A549 (cell line): ENCODE data around the gene FBXL7. TPM values are rescaled to one million over a fixed set of nuclear protein-coding genes. Genes with fewer than 3 reads are reported as not detected.

ENCODE experiments used
- ATAC-seq, 2 experiments: fragments of 200-7000 bp in 1 of 2; fragments of >200 bp in 1 of 2; cut with Nextera tagmentation in 1 of 2; cut with Tn5 transposase in 1 of 2; 3 replicates each; pipeline versions ENCODE4 v1.8.0 to v1.9.1; 2018 to 2020; ENCODE audit warnings: mild to moderate bottlenecking in 1 of 2, moderate library complexity in 1 of 2
- CTCF ChIA-PET: fragments of 300-600 bp; sonication (Branson Sonifier 250); formaldehyde crosslinking; extraction: SDS; loops from one replicate; lab custom pipeline; 2021; ENCODE audit warnings: antibody characterized with exemption, inconsistent platforms; lab: Yijun Ruan, JAX
- POLR2A ChIA-PET: fragments of 350-600 bp; formaldehyde crosslinking; extraction: SDS; loops from one replicate; lab custom pipeline; 2021; ENCODE audit warnings: antibody characterized with exemption, inconsistent platforms; lab: Yijun Ruan, JAX
- DNase-seq, 2 experiments: peaks; one replicate each; pipeline versions ENCODE4 v3.0.0 to v3.0.0-alpha.2; 2011 to 2016; ENCODE audit warnings: low read depth in 1 of 2, low spot score in 1 of 2
- FAIRE-seq: peaks from 2 replicates; lab custom pipeline; 2011; peaks lifted over from hg19 to GRCh38; lab: Jason Lieb, UNC
- H3K27ac ChIP-seq, 2 experiments: fragments of >200 bp; sonication (Bioruptor Twin); formaldehyde crosslinking; 3 replicates each; pipeline ENCODE4 v1.5.1; 2016 to 2017
- H3K4me1 ChIP-seq: fragments of >200 bp; sonication (Bioruptor Twin); formaldehyde crosslinking; 3 replicates; pipeline ENCODE4 v1.6.1; 2016
- H3K4me2 ChIP-seq: fragments of >200 bp; sonication (Bioruptor Twin); formaldehyde crosslinking; 3 replicates; pipeline ENCODE4 v1.6.1; 2016
- H3K4me3 ChIP-seq: fragments of >200 bp; sonication (Bioruptor Twin); formaldehyde crosslinking; 3 replicates; pipeline ENCODE4 v1.5.1; 2016
- H3K9me3 ChIP-seq: fragments of >200 bp; sonication (Bioruptor Twin); formaldehyde crosslinking; 3 replicates; pipeline ENCODE4 v1.6.1; 2016
- BHLHE40 ChIP-seq: IDR thresholded peaks from 2 replicates; pipeline ENCODE4 v1.6.1; 2012; ENCODE audit warnings: low read depth, low read length, inconsistent platforms
- CBX2 ChIP-seq: fragments of 200-600 bp; sonication (generic); IDR thresholded peaks from 2 replicates; pipeline ENCODE4 v1.6.1; 2016; ENCODE audit warnings: low read depth, mild to moderate bottlenecking, borderline replicate concordance
- CEBPB ChIP-seq, 2 experiments: fragments of >200 bp in 1 of 2; sonication (Bioruptor Twin) in 1 of 2; formaldehyde crosslinking in 1 of 2; IDR thresholded peaks; 2 replicates each; pipeline ENCODE4 v1.6.1; 2012 to 2016
- CHD2 ChIP-seq: fragments of 150-350 bp; IDR thresholded peaks from 2 replicates; pipeline ENCODE4 v1.6.1; 2014; ENCODE audit warnings: low read length; ENCODE audit not compliant: partially characterized antibody
- EHMT2 ChIP-seq: fragments of 200-600 bp; sonication (generic); IDR thresholded peaks from 2 replicates; pipeline ENCODE4 v1.6.1; 2016; ENCODE audit warnings: antibody characterized with exemption, low read depth, mild to moderate bottlenecking, moderate library complexity
- EP300 ChIP-seq, 2 experiments: fragments of >200 bp; sonication (Bioruptor Twin); formaldehyde crosslinking; IDR thresholded peaks; 2 replicates in 1 of 2; 3 replicates in 1 of 2; pipeline ENCODE4 v1.6.1; 2016 to 2017
- ESRRA ChIP-seq: fragments of 150-350 bp; IDR thresholded peaks from 2 replicates; pipeline ENCODE4 v1.6.1; 2014; ENCODE audit warnings: mild to moderate bottlenecking, low read length, borderline replicate concordance
- FOSB ChIP-seq: fragments of 250-450 bp; sonication (Bioruptor Pico); IDR thresholded peaks from 2 replicates; pipeline ENCODE4 v1.5.0; 2020; ENCODE audit warnings: mild to moderate bottlenecking, moderate library complexity
- FOSL2 ChIP-seq, 2 experiments: fragments of 450-650 bp in 1 of 2; fragments of >200 bp in 1 of 2; sonication (Bioruptor Twin) in 1 of 2; formaldehyde crosslinking; IDR thresholded peaks; 2 replicates each; pipeline versions ENCODE4 v1.5.0 to v1.6.1; 2016 to 2020; ENCODE audit warnings: mild to moderate bottlenecking in 1 of 2, moderate library complexity in 1 of 2
- FOXS1 ChIP-seq: fragments of 250-450 bp; sonication (Bioruptor Pico); IDR thresholded peaks from 2 replicates; pipeline ENCODE4 v1.5.0; 2020; ENCODE audit warnings: mild to moderate bottlenecking, moderate library complexity
- HDAC2 ChIP-seq: fragments of 200-600 bp; sonication (generic); IDR thresholded peaks from 2 replicates; pipeline ENCODE4 v1.6.1; 2016
- HEYL ChIP-seq: fragments of 250-450 bp; sonication (Bioruptor Pico); IDR thresholded peaks from 2 replicates; pipeline ENCODE4 v1.8.0; 2021; ENCODE audit warnings: mild to moderate bottlenecking, moderate library complexity
- HOXA7 ChIP-seq: fragments of 250-450 bp; sonication (Bioruptor Pico); IDR thresholded peaks from 2 replicates; pipeline ENCODE4 v1.5.0; 2020; ENCODE audit warnings: mild to moderate bottlenecking, moderate library complexity
- KDM5A ChIP-seq: fragments of 200-600 bp; sonication (generic); IDR thresholded peaks from 2 replicates; pipeline ENCODE4 v1.6.1; 2016; ENCODE audit warnings: antibody characterized with exemption, mild to moderate bottlenecking
- MAFK ChIP-seq: fragments of 450-650 bp; IDR thresholded peaks from 2 replicates; pipeline ENCODE4 v1.6.1; 2014; ENCODE audit not compliant: partially characterized antibody
- NFE2L2 ChIP-seq: fragments of 150-350 bp; conservative IDR thresholded peaks from 2 replicates; pipeline ENCODE4 v1.6.1; 2014; ENCODE audit warnings: low read length
- NR3C1 ChIP-seq: fragments of >200 bp; sonication (Bioruptor Twin); formaldehyde crosslinking; IDR thresholded peaks from 3 replicates; pipeline ENCODE4 v1.6.1; 2017
- PHF8 ChIP-seq: fragments of 200-600 bp; sonication (generic); IDR thresholded peaks from 2 replicates; pipeline ENCODE4 v1.6.1; 2016; ENCODE audit warnings: low read depth, mild to moderate bottlenecking, antibody characterized with exemption, moderate library complexity, borderline replicate concordance
- POLR2A ChIP-seq: IDR thresholded peaks from 2 replicates; pipeline ENCODE4 v1.6.1; 2012; ENCODE audit warnings: mild to moderate bottlenecking, low read length
- POLR2AphosphoS2 ChIP-seq: conservative IDR thresholded peaks from 2 replicates; pipeline ENCODE4 v1.6.1; 2012; ENCODE audit warnings: low read length, improper control_type of control experiment, inconsistent platforms
- RAD21 ChIP-seq, 2 experiments: fragments of >200 bp in 1 of 2; sonication (Bioruptor Twin) in 1 of 2; formaldehyde crosslinking in 1 of 2; IDR thresholded peaks in 1 of 2; conservative IDR thresholded peaks in 1 of 2; 2 replicates in 1 of 2; 3 replicates in 1 of 2; pipeline ENCODE4 v1.6.1; 2012 to 2018; ENCODE audit warnings: inconsistent platforms in 1 of 2
- RCOR1 ChIP-seq: fragments of 150-350 bp; IDR thresholded peaks from 2 replicates; pipeline ENCODE4 v1.6.1; 2014; ENCODE audit warnings: antibody characterized with exemption, low read length, low read depth
- RFX5 ChIP-seq: fragments of 450-650 bp; IDR thresholded peaks from 2 replicates; pipeline ENCODE4 v1.7.1; 2014; ENCODE audit warnings: antibody characterized with exemption, mild to moderate bottlenecking, moderate library complexity
- RNF2 ChIP-seq: fragments of 200-600 bp; sonication (generic); IDR thresholded peaks from 2 replicates; pipeline ENCODE4 v1.6.1; 2016; ENCODE audit warnings: low read depth, mild to moderate bottlenecking, antibody characterized with exemption, moderate library complexity, borderline replicate concordance
- TP53 ChIP-seq: fragments of 250-450 bp; sonication (Bioruptor Pico); IDR thresholded peaks from 2 replicates; pipeline ENCODE4 v1.5.0; 2021; ENCODE audit warnings: mild to moderate bottlenecking, moderate library complexity
- ZC3H11A ChIP-seq: fragments of 450-650 bp; IDR thresholded peaks from 2 replicates; pipeline ENCODE4 v1.6.1; 2014; ENCODE audit warnings: antibody characterized with exemption, mild to moderate bottlenecking
- ZFP36 ChIP-seq: fragments of 450-650 bp; IDR thresholded peaks from 2 replicates; pipeline ENCODE4 v1.6.1; 2014; ENCODE audit warnings: borderline replicate concordance; ENCODE audit not compliant: partially characterized antibody
- ZSCAN20 ChIP-seq: fragments of 250-450 bp; sonication (Bioruptor Pico); IDR thresholded peaks from 2 replicates; pipeline ENCODE4 v1.8.0; 2022; ENCODE audit warnings: mild to moderate bottlenecking, moderate library complexity
- WGBS: methylation state at CpG from one replicate; pipeline ENCODE4 v1.1.6; 2017; ENCODE audit errors: missing lambda C conversion rate; 5-methylcytosine and 5-hydroxymethylcytosine counted together
- polyA plus RNA-seq, 4 experiments: library from polyadenylated mRNA; depleted of rRNA in 3 of 4; stranded (reverse); fragments of >200 nt; fragmentation: RNase III in 1 of 4; extraction: RNeasy Plus Mini Kit Qiagen cat#74134 plus additional on column Dnase treatment in 1 of 4; gene quantifications; 2 replicates in 3 of 4; 3 replicates in 1 of 4; pipeline ENCODE4 v1.2.3, GENCODE V29; 2011 to 2017
- TF ChIP-seq, protein P1 (sequence below): fragments of 250-450 bp; sonication (Bioruptor Pico); IDR thresholded peaks from 2 replicates; pipeline ENCODE4 v1.5.0; 2020; ENCODE audit warnings: low read depth, mild to moderate bottlenecking, moderate library complexity
- TF ChIP-seq, protein P2 (sequence below): fragments of >200 bp; sonication (Bioruptor Twin); formaldehyde crosslinking; IDR thresholded peaks from 3 replicates; pipeline ENCODE4 v1.5.1; 2016
- TF ChIP-seq, protein P3 (sequence below): fragments of >200 bp; sonication (Bioruptor Twin); formaldehyde crosslinking; IDR thresholded peaks from 3 replicates; pipeline ENCODE4 v1.6.1; 2016
- TF ChIP-seq, protein P4 (sequence below): fragments of >200 bp; sonication (Bioruptor Twin); formaldehyde crosslinking; IDR thresholded peaks from 2 replicates; pipeline ENCODE4 v1.6.1; 2016
- TF ChIP-seq, protein P5 (sequence below): IDR thresholded peaks from 2 replicates; pipeline ENCODE4 v1.6.1; 2012; ENCODE audit warnings: low read depth, borderline replicate concordance

The FBXL7 gene
- polyA plus RNA-seq, 2 of the 4 experiments (the other 2 are of a cell fraction) = 0.90 to 1.7 TPM

DNA sequence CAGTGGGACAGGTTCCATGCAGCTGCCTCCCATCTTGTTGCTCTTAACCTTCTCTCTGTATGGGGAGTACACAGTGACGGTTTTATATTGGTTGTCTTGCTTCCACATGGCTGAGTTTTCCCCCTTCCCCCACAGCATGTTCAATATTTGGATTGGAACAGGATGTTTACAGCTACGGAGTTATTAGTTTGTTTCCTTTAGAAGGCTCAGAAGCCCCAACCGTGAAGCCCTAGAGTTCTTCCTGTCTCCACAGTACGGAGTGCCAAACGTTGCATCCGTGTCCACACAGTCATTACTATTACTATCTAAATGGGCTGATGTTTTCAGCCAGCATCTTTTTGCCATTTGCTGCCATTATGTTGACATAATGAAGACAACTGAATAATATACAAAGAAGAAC lies 402.1 kb downstream of the FBXL7 start:
- ChIA-PET POLR2A (no interaction called here), CTCF (no interaction called here)
- FAIRE-seq (no peak), DNase-seq (no peak), ATAC-seq (no peak)
- Histone ChIP-seq H3K27ac (no peak overlapping the region), H3K4me1 (no peaks in the 10 kb centered on the region), H3K4me3 (no peak overlapping the region), H3K4me2 (no peak overlapping the region), H3K9me3 (no peaks in the 10 kb centered on the region)
- WGBS = 14% methylated on average over 6 of the region's 6 CpGs
- TF ChIP-seq TP53 = no peak
- TF ChIP-seq MAFK = no peak
- TF ChIP-seq HOXA7 (CRISPR knock-in tag) = no peak
- no peak for TF ChIP-seq KDM5A
- TF ChIP-seq RFX5 = no peak
- TF ChIP-seq BHLHE40 = no peak
- TF ChIP-seq, protein P1, sequence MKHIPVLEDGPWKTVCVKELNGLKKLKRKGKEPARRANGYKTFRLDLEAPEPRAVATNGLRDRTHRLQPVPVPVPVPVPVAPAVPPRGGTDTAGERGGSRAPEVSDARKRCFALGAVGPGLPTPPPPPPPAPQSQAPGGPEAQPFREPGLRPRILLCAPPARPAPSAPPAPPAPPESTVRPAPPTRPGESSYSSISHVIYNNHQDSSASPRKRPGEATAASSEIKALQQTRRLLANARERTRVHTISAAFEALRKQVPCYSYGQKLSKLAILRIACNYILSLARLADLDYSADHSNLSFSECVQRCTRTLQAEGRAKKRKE (CRISPR knock-in tag) = no peak
- no peak for TF ChIP-seq ZSCAN20

DNA sequence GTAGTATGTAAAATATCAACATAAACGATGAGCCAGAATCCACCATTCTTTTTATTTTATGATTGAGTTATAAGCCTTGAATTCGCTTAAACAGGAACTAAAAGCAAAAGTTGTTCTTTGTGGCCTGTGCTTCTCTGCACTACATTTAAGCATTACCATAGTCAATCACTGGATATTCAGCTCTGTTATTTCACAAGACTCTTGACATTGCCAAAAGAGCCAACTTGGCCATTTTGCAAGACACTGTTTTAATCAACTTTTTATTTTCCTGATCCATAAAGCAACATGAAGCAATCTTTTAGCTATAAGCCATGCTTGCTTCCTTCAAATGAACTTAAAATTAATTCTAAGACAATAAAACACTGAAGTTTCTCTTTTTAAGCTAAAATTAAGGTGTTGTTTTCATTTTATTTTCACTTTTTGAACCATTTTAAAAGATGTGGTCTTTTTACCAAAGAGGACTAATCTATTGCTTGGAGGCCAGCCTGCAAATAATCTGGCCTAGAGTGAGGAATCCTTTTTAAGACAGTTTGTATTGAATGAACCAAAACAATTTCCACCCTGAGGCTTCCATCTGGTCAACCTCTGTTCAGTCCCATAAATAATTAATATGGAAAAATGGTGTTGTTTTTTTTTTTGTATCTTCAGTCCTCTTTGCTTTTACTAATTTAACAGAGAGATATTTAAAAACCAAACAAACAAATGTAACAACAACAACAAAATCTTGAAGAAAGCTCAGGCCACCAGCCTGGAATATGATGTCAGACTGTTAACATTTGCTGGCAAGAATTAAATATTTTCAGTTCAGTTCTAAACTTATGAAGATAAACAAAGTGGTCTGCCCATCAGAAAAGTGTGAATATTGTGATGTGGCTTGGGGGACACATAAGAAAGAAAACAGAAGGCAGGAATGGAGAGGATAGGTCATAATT lies 405.2 kb downstream of the FBXL7 start:
- H3K27ac ChIP-seq = no peak overlapping the region

DNA sequence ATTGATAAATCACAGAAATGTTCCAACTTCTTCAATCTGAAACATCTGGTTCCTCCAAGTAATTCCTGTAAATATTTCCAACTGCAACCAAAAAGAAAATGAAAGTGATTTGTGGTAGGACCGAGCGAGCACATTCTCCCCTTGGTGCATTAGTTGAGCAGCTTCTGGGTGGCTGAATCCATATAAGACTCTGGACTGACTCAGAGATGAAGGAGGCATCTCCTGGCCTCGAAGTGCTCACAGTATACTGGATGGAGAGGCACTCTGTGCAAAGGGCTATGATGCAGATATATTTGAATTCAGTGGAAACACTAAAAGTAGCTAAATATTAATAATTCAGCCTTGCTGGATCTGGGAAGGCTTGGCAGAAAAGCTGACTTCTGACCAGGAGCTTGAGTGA lies 414.7 kb downstream of the FBXL7 start:
- Histone ChIP-seq H3K27ac (no peak overlapping the region), H3K4me2 (no peak overlapping the region; the same call in 2 of the 3 replicates), H3K4me3 (no peak overlapping the region), H3K9me3 (no peaks in the 10 kb centered on the region), H3K4me1 (no peaks in the 10 kb centered on the region)
- FAIRE-seq (no peak), DNase-seq (no peak), ATAC-seq (no peak)
- CTCF ChIA-PET = no interaction called here
- POLR2A ChIA-PET = no interaction called here
- WGBS = 19% methylated on average over 3 of the region's 3 CpGs
- no peak for TF ChIP-seq CHD2
- TF ChIP-seq HDAC2 = no peak
- TF ChIP-seq ZC3H11A = no peak
- TF ChIP-seq NR3C1 = no peak
- TF ChIP-seq, protein P2, sequence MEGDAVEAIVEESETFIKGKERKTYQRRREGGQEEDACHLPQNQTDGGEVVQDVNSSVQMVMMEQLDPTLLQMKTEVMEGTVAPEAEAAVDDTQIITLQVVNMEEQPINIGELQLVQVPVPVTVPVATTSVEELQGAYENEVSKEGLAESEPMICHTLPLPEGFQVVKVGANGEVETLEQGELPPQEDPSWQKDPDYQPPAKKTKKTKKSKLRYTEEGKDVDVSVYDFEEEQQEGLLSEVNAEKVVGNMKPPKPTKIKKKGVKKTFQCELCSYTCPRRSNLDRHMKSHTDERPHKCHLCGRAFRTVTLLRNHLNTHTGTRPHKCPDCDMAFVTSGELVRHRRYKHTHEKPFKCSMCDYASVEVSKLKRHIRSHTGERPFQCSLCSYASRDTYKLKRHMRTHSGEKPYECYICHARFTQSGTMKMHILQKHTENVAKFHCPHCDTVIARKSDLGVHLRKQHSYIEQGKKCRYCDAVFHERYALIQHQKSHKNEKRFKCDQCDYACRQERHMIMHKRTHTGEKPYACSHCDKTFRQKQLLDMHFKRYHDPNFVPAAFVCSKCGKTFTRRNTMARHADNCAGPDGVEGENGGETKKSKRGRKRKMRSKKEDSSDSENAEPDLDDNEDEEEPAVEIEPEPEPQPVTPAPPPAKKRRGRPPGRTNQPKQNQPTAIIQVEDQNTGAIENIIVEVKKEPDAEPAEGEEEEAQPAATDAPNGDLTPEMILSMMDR = no peak
- no peak for TF ChIP-seq FOSL2 (IDR thresholded peaks at IDR 0.05)
- no peak for TF ChIP-seq FOSL2 (CRISPR knock-in tag; IDR thresholded peaks at IDR 0.05)
- TF ChIP-seq, protein P1 (CRISPR knock-in tag) = no peak
- TF ChIP-seq HOXA7 (CRISPR knock-in tag) = no peak
- TF ChIP-seq, protein P3, sequence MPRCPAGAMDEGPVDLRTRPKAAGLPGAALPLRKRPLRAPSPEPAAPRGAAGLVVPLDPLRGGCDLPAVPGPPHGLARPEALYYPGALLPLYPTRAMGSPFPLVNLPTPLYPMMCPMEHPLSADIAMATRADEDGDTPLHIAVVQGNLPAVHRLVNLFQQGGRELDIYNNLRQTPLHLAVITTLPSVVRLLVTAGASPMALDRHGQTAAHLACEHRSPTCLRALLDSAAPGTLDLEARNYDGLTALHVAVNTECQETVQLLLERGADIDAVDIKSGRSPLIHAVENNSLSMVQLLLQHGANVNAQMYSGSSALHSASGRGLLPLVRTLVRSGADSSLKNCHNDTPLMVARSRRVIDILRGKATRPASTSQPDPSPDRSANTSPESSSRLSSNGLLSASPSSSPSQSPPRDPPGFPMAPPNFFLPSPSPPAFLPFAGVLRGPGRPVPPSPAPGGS = no peak
- no peak for TF ChIP-seq NFE2L2
- no peak for TF ChIP-seq POLR2AphosphoS2
- TF ChIP-seq CEBPB (IDR thresholded peaks at IDR 0.05) = no peak
- no peak for TF ChIP-seq CBX2
- no peak for TF ChIP-seq KDM5A
- no peak for TF ChIP-seq FOSB (CRISPR knock-in tag)
- TF ChIP-seq, protein P4, sequence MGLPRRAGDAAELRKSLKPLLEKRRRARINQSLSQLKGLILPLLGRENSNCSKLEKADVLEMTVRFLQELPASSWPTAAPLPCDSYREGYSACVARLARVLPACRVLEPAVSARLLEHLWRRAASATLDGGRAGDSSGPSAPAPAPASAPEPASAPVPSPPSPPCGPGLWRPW = no peak

More for the DNA sequence above, 405.2 kb downstream of the FBXL7 start:
- Histone ChIP-seq H3K4me1 (no peaks in the 10 kb centered on the region), H3K4me3 (no peak overlapping the region), H3K4me2 (no peak overlapping the region)
- WGBS = 31% methylated on average over 2 of the region's 2 CpGs
- FAIRE-seq (no peak), ATAC-seq (no peak), DNase-seq (no peak)
- POLR2A ChIA-PET = no interaction called here
- no peak for TF ChIP-seq EHMT2
- no peak for TF ChIP-seq PHF8
- TF ChIP-seq RAD21 (conservative IDR thresholded peaks at IDR 0.05 in 1 of 2, IDR thresholded peaks at IDR 0.05 in 1 of 2) = no peak
- TF ChIP-seq CHD2 = no peak
- TF ChIP-seq BHLHE40 = no peak
- no peak for TF ChIP-seq HOXA7 (CRISPR knock-in tag)
- no peak for TF ChIP-seq EP300 (IDR thresholded peaks at IDR 0.05)
- no peak for TF ChIP-seq FOXS1 (CRISPR knock-in tag)
- no peak for TF ChIP-seq FOSL2 (IDR thresholded peaks at IDR 0.05)
- no peak for TF ChIP-seq FOSL2 (CRISPR knock-in tag; IDR thresholded peaks at IDR 0.05)
- no peak for TF ChIP-seq ESRRA
- no peak for TF ChIP-seq POLR2AphosphoS2
- no peak for TF ChIP-seq CEBPB (IDR thresholded peaks at IDR 0.05)
- no peak for TF ChIP-seq POLR2A
- TF ChIP-seq, protein P5, sequence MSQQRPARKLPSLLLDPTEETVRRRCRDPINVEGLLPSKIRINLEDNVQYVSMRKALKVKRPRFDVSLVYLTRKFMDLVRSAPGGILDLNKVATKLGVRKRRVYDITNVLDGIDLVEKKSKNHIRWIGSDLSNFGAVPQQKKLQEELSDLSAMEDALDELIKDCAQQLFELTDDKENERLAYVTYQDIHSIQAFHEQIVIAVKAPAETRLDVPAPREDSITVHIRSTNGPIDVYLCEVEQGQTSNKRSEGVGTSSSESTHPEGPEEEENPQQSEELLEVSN = no peak
- TF ChIP-seq RNF2 = no peak
- TF ChIP-seq RCOR1 = no peak
- TF ChIP-seq ZFP36 = no peak
- TF ChIP-seq HEYL (CRISPR knock-in tag) = no peak
- TF ChIP-seq RFX5 = no peak
- no peak for TF ChIP-seq NR3C1
- TF ChIP-seq, all 56 proteins: peak for 0
- CTCF ChIA-PET = no interaction called here
- no peaks in the 10 kb centered on the region for H3K9me3 ChIP-seq
